ENCODE results near the gene IDI1.
A peak's percentile ranks its signal among the peaks of the same experiment; 100 is the strongest.
"Not testable (repeated sequence)": the region's sequence is repeated elsewhere in the genome, so short reads cannot be mapped to it uniquely, and the experiment has no call there.

IDI1 gene

DNA sequence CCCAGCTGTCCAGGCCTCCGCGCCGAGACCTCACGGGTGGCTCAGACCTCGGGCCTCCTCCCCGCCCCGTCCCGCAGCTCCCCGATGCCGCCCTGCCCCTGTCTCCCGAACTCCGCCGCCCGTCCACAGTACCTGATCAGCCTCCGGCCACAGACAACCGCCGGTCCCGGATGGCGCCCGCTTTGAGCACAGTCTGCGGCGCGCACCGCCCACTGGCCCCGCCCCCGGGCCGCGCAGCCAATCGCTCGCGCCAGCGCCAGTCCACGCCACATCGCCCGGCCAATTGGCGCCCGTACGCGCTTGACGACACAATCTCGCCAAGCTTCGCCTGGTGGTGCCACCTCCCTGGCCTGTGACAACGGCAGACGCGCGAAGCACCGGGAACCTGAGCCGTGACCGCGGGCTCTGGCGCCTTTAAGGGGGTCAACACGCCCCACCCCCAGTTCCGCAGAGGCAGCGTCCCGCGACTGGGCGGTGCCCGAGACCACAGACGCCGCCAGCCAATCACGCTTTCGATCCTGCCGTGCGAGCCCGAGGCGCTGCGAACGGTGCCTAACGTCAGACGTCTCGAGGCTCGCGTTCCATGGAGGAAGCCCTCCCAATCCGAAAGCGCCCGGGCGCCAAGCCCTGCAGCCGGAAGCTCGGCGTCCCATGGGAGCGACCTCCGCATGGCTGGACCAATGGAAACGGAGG is at the start of gene IDI1:
IDI1 (minus strand) TSS at position 388 of the 693 bp plus-strand sequence; CDS start at position 272, 116 bp downstream.
- peak; percentile 91 for DNase-seq (ENCODE audit: low read depth)

GRCh38 chr10:1097436-1097835 is 48.5 kb upstream of the IDI1 start:
- DNase-seq (ENCODE audit: low read depth), result no peak

- DNase-seq (ENCODE audit: low read depth), result no peak
These were observed 47.5 kb upstream of the IDI1 start for GRCh38 chr10:1096287-1096889.

DNA sequence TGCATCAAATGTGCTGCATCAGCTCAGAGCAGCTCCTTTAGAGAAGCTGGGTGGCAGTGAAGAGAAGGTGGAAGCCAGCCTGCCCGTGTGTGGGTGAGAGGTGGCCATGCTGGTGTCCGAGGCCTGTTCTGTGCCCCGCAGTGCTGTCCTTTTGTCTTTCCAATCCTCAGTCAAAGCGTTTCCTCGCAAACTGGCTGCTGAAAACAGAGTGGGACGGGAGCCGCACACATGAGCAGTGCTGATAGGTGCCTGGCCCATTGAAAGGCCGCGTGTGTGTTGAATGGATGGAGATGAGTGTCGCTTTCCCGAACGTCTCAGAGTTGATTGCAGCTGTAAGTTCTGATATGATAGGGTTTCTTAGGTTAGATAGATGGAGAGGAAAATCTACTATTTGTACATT is 46.6 kb upstream of the IDI1 start:
- no peak for DNase-seq (ENCODE audit: low read depth)

DNA sequence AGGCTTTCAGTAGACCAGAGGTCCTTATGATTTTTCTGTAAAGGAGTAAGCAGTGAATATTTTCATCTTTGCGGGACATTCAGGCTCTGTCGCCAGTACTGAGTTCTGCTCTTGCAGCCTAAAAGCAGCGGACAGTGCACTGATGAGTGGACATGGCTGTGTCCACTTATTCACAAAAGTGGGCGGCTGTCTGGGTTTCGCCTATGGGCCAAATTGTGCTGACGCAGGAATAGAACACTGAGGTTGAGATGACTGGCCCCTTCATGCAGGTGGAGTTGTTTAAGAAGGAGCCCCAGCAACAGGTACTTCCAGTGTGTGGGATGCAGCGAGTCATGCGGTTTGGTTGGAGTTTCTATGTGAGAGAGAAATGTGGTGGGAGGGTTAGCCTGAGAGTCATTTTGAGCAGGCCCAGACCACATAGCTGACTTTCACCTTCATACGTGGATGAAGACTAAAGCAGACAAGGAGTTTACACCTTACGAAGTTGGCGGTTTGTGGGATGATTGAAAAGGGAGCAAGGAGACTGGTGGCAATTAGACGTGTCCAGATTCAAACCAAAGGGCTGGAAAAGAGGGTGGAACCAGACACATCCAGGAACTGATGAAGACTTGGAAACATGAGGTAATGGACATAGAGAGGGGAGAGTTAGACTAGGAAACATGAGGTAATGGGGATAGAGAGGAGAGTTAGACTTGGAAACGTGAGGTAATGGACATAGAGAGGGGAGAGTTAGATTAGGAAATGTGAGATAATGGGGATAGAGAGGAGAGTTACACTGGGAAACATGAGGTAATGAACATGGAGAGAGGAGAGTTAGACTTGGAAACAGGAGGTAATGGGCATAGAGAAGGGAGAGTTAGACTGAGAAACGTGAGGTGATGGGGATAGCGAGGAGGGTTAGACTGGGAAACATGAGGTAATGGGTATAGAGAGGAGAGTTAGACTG is 45.5 kb upstream of the IDI1 start:
- no peak for DNase-seq (ENCODE audit: low read depth)

- no peak for DNase-seq (ENCODE audit: low read depth)
These were observed 44.8 kb upstream of the IDI1 start for GRCh38 chr10:1093696-1094095.

GRCh38 chr10:1090696-1091095 is 41.8 kb upstream of the IDI1 start:
- no peak for DNase-seq (ENCODE audit: low read depth)

DNA sequence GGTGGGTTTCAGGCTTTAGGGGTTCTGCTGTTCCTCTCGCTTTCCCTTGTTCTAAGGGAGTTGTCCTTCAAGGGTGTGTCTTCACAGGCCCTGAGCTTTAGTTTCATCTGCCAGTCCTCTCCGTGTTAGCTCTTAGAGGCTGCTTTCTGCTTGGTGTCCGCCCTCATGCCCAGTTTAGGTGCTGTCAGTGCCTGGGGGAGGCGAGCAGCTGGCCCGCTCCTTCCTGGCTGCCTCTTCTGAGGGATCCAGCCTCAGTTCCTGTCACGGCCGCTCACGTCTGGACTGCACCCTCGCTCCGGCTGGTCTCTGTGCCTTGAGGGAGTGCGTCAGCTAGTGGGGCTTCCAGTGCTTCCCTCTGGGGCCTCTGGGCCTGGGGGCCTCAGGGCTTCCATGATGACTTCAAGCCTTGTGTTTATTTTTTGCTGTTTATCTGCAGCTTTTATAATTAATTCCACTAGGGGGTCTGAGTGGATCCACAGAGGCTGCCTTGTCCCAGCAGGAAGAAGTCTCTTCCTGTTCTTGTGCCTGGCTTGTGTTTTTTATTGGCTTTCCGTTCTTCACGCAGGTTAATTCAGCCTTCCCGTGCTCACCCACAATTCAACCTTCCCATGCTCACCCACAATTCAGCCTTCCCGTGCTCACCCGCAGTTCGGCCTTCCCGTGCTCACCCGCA is 40.2 kb upstream of the IDI1 start:
- DNase-seq (ENCODE audit: low read depth), result no peak

GRCh38 chr10:1086787-1087186 is 37.9 kb upstream of the IDI1 start:
- DNase-seq (ENCODE audit: low read depth), result no peak

DNA sequence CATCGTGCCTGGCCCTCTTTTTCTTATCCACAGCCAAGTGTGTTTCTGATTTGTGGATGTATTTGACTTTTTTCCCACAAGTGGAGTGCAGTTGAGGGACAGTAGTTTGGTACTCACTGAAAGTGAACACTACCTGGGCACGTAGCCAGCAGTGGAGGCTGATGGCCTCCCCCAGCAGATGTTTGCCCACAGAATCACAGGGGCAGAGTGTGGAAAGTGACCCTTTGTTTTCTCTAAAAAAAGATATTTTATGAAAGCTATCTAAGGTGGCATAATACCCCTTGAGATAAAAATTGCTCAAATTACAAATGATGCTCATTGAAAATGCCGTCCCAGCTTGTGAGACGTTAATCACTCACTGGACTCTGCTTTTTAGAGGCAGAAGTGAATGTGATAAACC is 36.3 kb upstream of the IDI1 start:
- no peak for DNase-seq (ENCODE audit: low read depth)

DNA sequence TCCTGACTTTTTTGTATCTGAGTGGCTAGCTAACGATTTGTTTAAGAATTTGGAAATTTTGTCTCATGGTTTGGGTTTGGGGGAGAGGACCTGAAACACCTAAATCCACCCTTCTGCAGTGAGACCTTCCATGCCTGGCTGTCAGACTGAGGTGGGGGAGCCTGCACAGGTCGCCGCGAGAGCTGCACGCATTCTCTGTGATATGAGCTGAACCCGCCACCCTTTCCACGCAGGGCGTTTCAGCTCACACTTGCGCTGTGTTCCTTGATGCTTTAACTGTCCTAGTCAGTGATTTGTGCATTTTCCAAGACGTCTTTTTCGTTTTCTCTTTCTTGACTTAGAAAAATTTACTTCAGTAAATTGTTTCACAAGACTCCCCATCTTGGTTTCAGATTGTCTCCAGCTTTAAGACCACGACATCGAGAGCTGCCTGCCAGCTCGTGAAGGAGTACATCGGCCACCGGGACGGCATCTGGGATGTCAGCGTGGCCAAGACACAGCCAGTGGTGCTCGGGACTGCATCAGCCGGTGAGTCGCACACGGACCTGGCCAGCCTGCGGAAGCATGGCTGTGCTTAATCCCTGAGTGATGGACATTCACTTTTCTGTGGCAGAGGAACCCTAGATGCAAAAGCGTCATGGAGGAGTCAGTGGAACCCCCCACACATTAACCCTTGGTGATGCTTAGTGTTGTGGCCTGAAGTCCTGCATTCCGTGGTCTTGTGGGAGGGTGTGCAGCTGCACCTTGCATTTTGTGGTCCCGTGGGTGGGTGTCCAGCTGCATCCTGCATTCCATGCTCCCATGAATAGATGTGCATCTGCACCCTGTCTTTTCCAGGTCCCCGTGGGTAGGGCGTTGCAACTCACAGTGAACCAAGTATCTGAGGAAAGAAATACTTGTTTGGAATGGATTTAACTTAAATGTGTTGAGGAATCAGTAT is 35.4 kb upstream of the IDI1 start:
- no peak for DNase-seq (ENCODE audit: low read depth)

DNA sequence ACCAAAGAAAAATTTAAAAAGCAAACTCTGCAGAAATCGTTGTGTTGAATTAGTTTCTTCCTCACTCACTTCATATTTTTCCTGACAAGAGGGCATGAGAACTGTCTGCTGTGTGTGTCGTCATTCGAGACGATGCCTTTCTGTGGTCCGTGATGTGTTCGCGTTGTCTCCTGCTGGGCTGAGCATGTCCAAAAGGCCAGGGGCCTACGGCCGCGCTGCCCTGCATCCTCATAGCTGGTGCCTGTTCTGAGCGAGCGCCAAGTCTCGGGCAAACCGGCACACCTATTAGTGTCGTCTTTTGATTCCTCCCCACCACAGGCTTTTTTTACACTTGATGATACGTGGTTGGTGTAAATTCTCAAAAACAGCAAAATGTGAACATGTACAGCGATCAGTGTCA is 34.7 kb upstream of the IDI1 start:
- DNase-seq (ENCODE audit: low read depth), result no peak

DNA sequence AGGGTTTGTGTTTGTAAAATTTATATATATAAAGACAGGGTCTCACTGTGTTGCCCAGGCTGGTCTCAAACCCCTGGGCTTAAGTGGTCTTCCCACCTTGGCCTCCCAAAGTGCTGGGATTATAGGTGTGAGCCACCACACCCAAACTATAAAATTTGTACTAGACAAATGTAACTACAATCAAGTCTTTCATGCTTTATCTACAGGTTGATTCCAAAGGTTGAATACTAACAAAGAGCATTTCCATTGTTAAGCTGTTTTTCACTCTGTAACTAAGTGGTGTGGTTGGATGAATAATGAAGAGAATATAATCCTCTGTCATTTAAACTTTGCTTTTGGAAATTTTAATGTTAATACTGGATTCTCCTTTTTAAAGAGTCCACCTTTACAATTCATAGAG is 29.7 kb upstream of the IDI1 start:
- no peak for DNase-seq (ENCODE audit: low read depth)

DNA sequence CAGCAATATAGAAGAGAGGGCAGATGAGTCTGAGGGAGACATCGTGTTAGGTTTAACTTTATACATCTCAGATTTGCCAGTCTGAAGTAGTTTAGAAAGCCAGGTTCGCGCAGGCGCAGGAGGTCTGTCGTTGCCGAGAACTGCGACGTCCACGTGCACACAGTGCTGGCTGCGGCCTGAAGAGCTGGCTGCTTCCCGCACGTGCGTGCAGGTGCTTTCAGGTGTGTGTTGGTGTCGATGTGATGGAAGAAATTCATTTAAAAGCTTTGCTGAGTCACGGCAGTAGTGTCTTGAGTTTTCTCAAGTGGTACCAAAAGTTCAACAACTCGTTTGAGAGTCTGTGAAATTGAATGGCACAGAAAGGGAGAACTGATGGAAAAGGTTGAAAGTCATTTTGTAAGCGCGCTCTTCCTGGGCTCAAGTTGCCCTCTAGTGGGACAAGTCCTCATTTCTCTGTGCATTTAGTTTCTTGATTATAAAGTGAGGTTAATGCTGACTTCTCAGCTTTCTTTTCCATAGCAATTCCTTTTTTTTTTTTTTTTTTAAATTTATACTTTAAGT is 25.9 kb upstream of the IDI1 start:
- no peak for DNase-seq (ENCODE audit: low read depth)

GRCh38 chr10:1074052-1074747 is 25.3 kb upstream of the IDI1 start:
- DNase-seq (ENCODE audit: low read depth), result no peak

- DNase-seq (ENCODE audit: low read depth), result no peak
These were observed 22.0 kb upstream of the IDI1 start for GRCh38 chr10:1070919-1071318.

- no peak for DNase-seq (ENCODE audit: low read depth)
These were observed 19.8 kb upstream of the IDI1 start for GRCh38 chr10:1068380-1069361.

- not testable (repeated sequence) for DNase-seq (ENCODE audit: low read depth)
These were observed 17.8 kb upstream of the IDI1 start for GRCh38 chr10:1066734-1067133.

GRCh38 chr10:1064964-1065247 is 16.0 kb upstream of the IDI1 start:
- DNase-seq (ENCODE audit: low read depth), result no peak

Data from stimulated activated CD8-positive, alpha-beta memory T cell treated with anti-CD3 and anti-CD28 coated beads, Interleukin-12 subunit alpha, Interleukin-12 subunit beta, amount 100 ng/mL, for 1 hour (primary cell).